ENCODE data around the gene CACNA1C.

- no peak for TF ChIP-seq MAX (IDR thresholded peaks at IDR 0.05; ENCODE audit: low read depth, low read length)
- no peak for TF ChIP-seq YY1 (IDR thresholded peaks at IDR 0.05; ENCODE audit: low read depth, low read length)
- TF ChIP-seq ATF3 (IDR thresholded peaks at IDR 0.05; ENCODE audit: borderline replicate concordance, extremely low read depth, low read depth, low read length) = no peak
- no peak for TF ChIP-seq CTCF (IDR thresholded peaks at IDR 0.05 in 2 of 3, conservative IDR thresholded peaks at IDR 0.05 in 1 of 3; ENCODE audit: control insufficient read depth in 2 of 3, extremely low read depth in 1 of 3, insufficient read depth in 1 of 3, low read depth in 3 of 3, low read length in 3 of 3)
- TF ChIP-seq POLR2AphosphoS5 (IDR thresholded peaks at IDR 0.05; ENCODE audit: low read length) = no peak
- no peak for TF ChIP-seq EZH2 (IDR thresholded peaks at IDR 0.05; ENCODE audit: borderline replicate concordance, control insufficient read depth, low read depth, low read length)
- TF ChIP-seq EP300 (IDR thresholded peaks at IDR 0.05; ENCODE audit: borderline replicate concordance in 1 of 2, control insufficient read depth in 1 of 2, low read depth in 2 of 2, low read length in 2 of 2) = no peak
- TF ChIP-seq ZBED1 (IDR thresholded peaks at IDR 0.05; ENCODE audit: borderline replicate concordance) = no peak
Measured at GRCh38 chr12:2680676-2681039, 627.9 kb downstream of the CACNA1C start.

Measured in GM12878 (cell line).